Esophagus muscularis mucosa (tissue), 4 donors: ENCODE data around the gene SMARCC1. TPM values are rescaled to one million over a fixed set of nuclear protein-coding genes. Genes with fewer than 3 reads are reported as not detected.

Experiments used
- DNase-seq: peaks from one replicate; pipeline ENCODE4 v3.0.0-alpha.2; 2017; ENCODE audit errors: extremely low spot score
- H3K27ac ChIP-seq, 4 donors: fragments of 200-600 bp; sonication (generic); replicated peaks in 1 of 4; 1 replicate in 3 of 4; 2 replicates in 1 of 4; pipeline ENCODE4 v1.5.1; 2016 to 2019; ENCODE audit warnings: mild to moderate bottlenecking in 1 of 4
- H3K27me3 ChIP-seq, 4 donors: fragments of 200-600 bp; sonication (generic); one replicate each; pipeline versions ENCODE4 v1.5.1 to v1.6.0; 2016 to 2019
- H3K36me3 ChIP-seq, 4 donors: fragments of 200-600 bp; sonication (generic); one replicate each; pipeline ENCODE4 v1.5.1; 2016 to 2019
- H3K4me1 ChIP-seq, 4 donors: fragments of 200-600 bp; sonication (generic); one replicate each; pipeline ENCODE4 v1.5.1; 2016 to 2019
- H3K4me3 ChIP-seq, 4 donors: fragments of 200-600 bp; sonication (generic); 1 replicate in 2 of 4; 2 replicates in 2 of 4; pipeline ENCODE4 v1.5.1; 2016 to 2019; ENCODE audit warnings: mild to moderate bottlenecking in 4 of 4, moderate library complexity in 1 of 4
- H3K9me3 ChIP-seq, 4 donors: fragments of 200-600 bp; sonication (generic); 1 replicate in 3 of 4; 2 replicates in 1 of 4; pipeline ENCODE4 v1.5.1; 2016 to 2019
- CTCF ChIP-seq, 3 experiments: fragments of 200-600 bp in 2 of 3; fragments of 450-650 bp in 1 of 3; sonication (generic) in 2 of 3; IDR thresholded peaks; one replicate each; pipeline ENCODE4 v1.5.1; 2017 to 2019; ENCODE audit warnings: antibody characterized with exemption in 3 of 3, mild to moderate bottlenecking in 2 of 3, moderate library complexity in 1 of 3
- EP300 ChIP-seq: sonication (generic); formaldehyde crosslinking; IDR thresholded peaks from one replicate; pipeline ENCODE4 v1.6.1; 2017; ENCODE audit warnings: antibody characterized with exemption
- POLR2A ChIP-seq: fragments of 450-650 bp; IDR thresholded peaks from one replicate; pipeline ENCODE4 v1.6.1; 2017; ENCODE audit warnings: antibody characterized with exemption, moderate library complexity, mild to moderate bottlenecking, low read depth
- POLR2AphosphoS5 ChIP-seq, 2 donors: sonication (generic); formaldehyde crosslinking; IDR thresholded peaks; one replicate each; pipeline ENCODE4 v1.6.1; 2017; ENCODE audit warnings: antibody characterized with exemption in 2 of 2
- WGBS: methylation state at CpG from one replicate; pipeline ENCODE4 v1.1.5; 2018; 5-methylcytosine and 5-hydroxymethylcytosine counted together
- intact Hi-C: fragments of 100-400 bp; cut with DNase I; formaldehyde crosslinking; loops from one replicate; pipeline ENCODE4 v1.15.1; 2023
- total RNA-seq, 4 donors: library from RNA; depleted of rRNA; stranded (reverse); fragments of >200 nt; gene quantifications; one replicate each; pipeline versions ENCODE4 v1.1.0 to v1.2.1, GENCODE V29; 2016

The SMARCC1 gene
- total RNA-seq, 4 donors from 2014 or later = 46.1 to 57.2 (median 49.7) TPM

GRCh38 chr3:47612879-47613278 is 168.8 kb downstream of the SMARCC1 start:
- intact Hi-C loops = no loop called here
- Histone ChIP-seq H3K27me3 (no peaks in the 10 kb centered on the region), H3K36me3 (peaks cover 11 to 50% (median 26%) of the 10 kb centered on the region in 4 donors), H3K4me1 (peaks cover 17 to 50% (median 46%) of the 10 kb centered on the region in 4 donors), H3K9me3 (no peaks in the 10 kb centered on the region), H3K4me3 (no peak overlapping the region), H3K27ac (peak overlapping the region; percentile 1 to 62 (median 50))
- WGBS = 94% methylated on average over 2 of the region's 2 CpGs
- no peak for DNase-seq
- no peak for TF ChIP-seq POLR2A
- TF ChIP-seq EP300 = no peak
- no peak for TF ChIP-seq POLR2AphosphoS5 (IDR thresholded peaks at IDR 0.05)
- TF ChIP-seq CTCF (IDR thresholded peaks at IDR 0.05) = no peak

- H3K27me3 ChIP-seq = no peaks in the 10 kb centered on the region
- TF ChIP-seq CTCF (IDR thresholded peaks at IDR 0.05) = no peak
- no peak for TF ChIP-seq POLR2AphosphoS5 (IDR thresholded peaks at IDR 0.05)
- TF ChIP-seq POLR2A = no peak
- no peak for TF ChIP-seq EP300
- peaks cover 11 to 48% (median 26%) of the 10 kb centered on the region in 4 donors for H3K36me3 ChIP-seq
- intact Hi-C loops = no loop called here
- peak overlapping the region; percentile 1 to 62 (median 50) for H3K27ac ChIP-seq
- peaks cover 17 to 45% (median 40%) of the 10 kb centered on the region in 4 donors for H3K4me1 ChIP-seq
- H3K4me3 ChIP-seq = no peak overlapping the region
- DNase-seq = no peak
- H3K9me3 ChIP-seq = no peaks in the 10 kb centered on the region
Measured at GRCh38 chr3:47612178-47612577, 169.5 kb downstream of the SMARCC1 start.

- intact Hi-C loops = no loop called here
- TF ChIP-seq POLR2AphosphoS5 (IDR thresholded peaks at IDR 0.05) = no peak
- no peak for TF ChIP-seq CTCF (IDR thresholded peaks at IDR 0.05)
- no peak for TF ChIP-seq EP300
- TF ChIP-seq POLR2A = no peak
- no peak for DNase-seq
- Histone ChIP-seq H3K27ac (peak overlapping the region; percentile 1 to 62 (median 50)), H3K27me3 (no peaks in the 10 kb centered on the region), H3K4me1 (peaks cover 17 to 45% (median 39%) of the 10 kb centered on the region in 4 donors), H3K9me3 (no peaks in the 10 kb centered on the region), H3K36me3 (peaks cover 11 to 52% (median 28%) of the 10 kb centered on the region in 4 donors), H3K4me3 (no peak overlapping the region)
- 64% methylated on average over 2 of the region's 2 CpGs for WGBS
Measured at GRCh38 chr3:47611576-47611975, 170.1 kb downstream of the SMARCC1 start.

GRCh38 chr3:47610583-47610982 is 171.1 kb downstream of the SMARCC1 start:
- Histone ChIP-seq H3K27ac (no peak overlapping the region), H3K4me1 (peaks cover 17 to 45% (median 39%) of the 10 kb centered on the region in 4 donors), H3K27me3 (no peaks in the 10 kb centered on the region), H3K36me3 (peaks cover 15 to 52% (median 31%) of the 10 kb centered on the region in 4 donors), H3K9me3 (no peaks in the 10 kb centered on the region), H3K4me3 (no peak overlapping the region)
- 57% methylated on average over 3 of the region's 3 CpGs for WGBS
- intact Hi-C loops = no loop called here
- DNase-seq = no peak
- TF ChIP-seq POLR2A = no peak
- TF ChIP-seq EP300 = no peak
- no peak for TF ChIP-seq POLR2AphosphoS5 (IDR thresholded peaks at IDR 0.05)
- TF ChIP-seq CTCF (IDR thresholded peaks at IDR 0.05) = no peak

GRCh38 chr3:47607335-47607734 is 174.4 kb downstream of the SMARCC1 start:
- DNase-seq = no peak
- H3K36me3 ChIP-seq = peaks cover 15 to 55% (median 31%) of the 10 kb centered on the region in 4 donors

More at GRCh38 chr3:47607335-47607734, 174.4 kb downstream of the SMARCC1 start:
- Histone ChIP-seq H3K9me3 (no peaks in the 10 kb centered on the region), H3K27me3 (no peaks in the 10 kb centered on the region), H3K4me3 (no peak overlapping the region), H3K27ac (no peak overlapping the region), H3K4me1 (peaks cover 10 to 31% (median 21%) of the 10 kb centered on the region in 4 donors)
- intact Hi-C loops = no loop called here
- no peak for TF ChIP-seq POLR2AphosphoS5 (IDR thresholded peaks at IDR 0.05)
- TF ChIP-seq POLR2A = no peak
- no peak for TF ChIP-seq CTCF (IDR thresholded peaks at IDR 0.05)
- TF ChIP-seq EP300 = no peak
- WGBS = 94% methylated on average over 2 of the region's 2 CpGs
